ENCODE results near the gene EVPL. TPM values are rescaled to one million over a fixed set of nuclear protein-coding genes. Genes with fewer than 3 reads are reported as not detected.
"Not testable (repeated sequence)": the region's sequence is repeated elsewhere in the genome, so short reads cannot be mapped to it uniquely, and the experiment has no call there.

Gene EVPL
- total RNA-seq, 1 donor from 2014 or later: 0.09 TPM

GRCh38 chr17:75985986-75986385, 41.1 kb downstream of the EVPL start:
- H3K27ac Mint-ChIP-seq: no peak overlapping the region
- no peaks in the 10 kb centered on the region for H3K9me3 Mint-ChIP-seq
- intact Hi-C loops (cut with micrococcal nuclease): no loop called here

GRCh38 chr17:75983501-75984181, 43.5 kb downstream of the EVPL start:
- H3K36me3 Mint-ChIP-seq (ENCODE audit: low read depth): no peaks in the 10 kb centered on the region
- no peaks in the 10 kb centered on the region for H3K27me3 Mint-ChIP-seq
- H3K9me3 Mint-ChIP-seq: no peaks in the 10 kb centered on the region
- DNase-seq: no peak
- H3K27ac Mint-ChIP-seq: no peak overlapping the region
- H3K4me3 Mint-ChIP-seq: no peak overlapping the region
- peaks cover 12% of the 10 kb centered on the region for H3K4me1 Mint-ChIP-seq
- intact Hi-C loops (cut with micrococcal nuclease): no loop called here

More at GRCh38 chr17:75985986-75986385, 41.1 kb downstream of the EVPL start:
- Mint-ChIP-seq H3K4me3 (no peak overlapping the region), H3K36me3 (ENCODE audit: low read depth) (no peaks in the 10 kb centered on the region), H3K4me1 (peaks cover 2% of the 10 kb centered on the region), H3K27me3 (no peaks in the 10 kb centered on the region)
- DNase-seq: no peak

GRCh38 chr17:75981019-75981615, 46.0 kb downstream of the EVPL start:
- H3K9me3 Mint-ChIP-seq: no peaks in the 10 kb centered on the region
- intact Hi-C loops (cut with micrococcal nuclease): no loop called here
- no peaks in the 10 kb centered on the region for H3K27me3 Mint-ChIP-seq
- H3K27ac Mint-ChIP-seq: peak overlapping the region; percentile 97
- peaks cover 2% of the 10 kb centered on the region for H3K36me3 Mint-ChIP-seq (ENCODE audit: low read depth)
- H3K4me1 Mint-ChIP-seq: peaks cover 24% of the 10 kb centered on the region
- no peak for DNase-seq
- peak overlapping the region; percentile 98 for H3K4me3 Mint-ChIP-seq

- Mint-ChIP-seq H3K36me3 (ENCODE audit: low read depth) (peaks cover 4% of the 10 kb centered on the region), H3K9me3 (no peaks in the 10 kb centered on the region), H3K4me3 (peak overlapping the region; percentile 98), H3K4me1 (peaks cover 28% of the 10 kb centered on the region), H3K27me3 (no peaks in the 10 kb centered on the region), H3K27ac (peak overlapping the region; percentile 97)
- intact Hi-C loops (cut with micrococcal nuclease): no loop called here
- DNase-seq: no peak
Measured at GRCh38 chr17:75980188-75981018, 46.7 kb downstream of the EVPL start.

GRCh38 chr17:75979705-75980187, 47.4 kb downstream of the EVPL start:
- intact Hi-C loops (cut with micrococcal nuclease): loop anchor here (1.0 to 2.0 kb wide), 4 partner anchors 17 to 125 kb away; partner anchors contain the start of genes FBF1, MRPL38 and WBP2
- H3K4me1 Mint-ChIP-seq: peaks cover 30% of the 10 kb centered on the region
- H3K9me3 Mint-ChIP-seq: no peaks in the 10 kb centered on the region
- H3K4me3 Mint-ChIP-seq: peak overlapping the region; percentile 98
- H3K27ac Mint-ChIP-seq: peak overlapping the region; percentile 97
- H3K36me3 Mint-ChIP-seq (ENCODE audit: low read depth): peaks cover 5% of the 10 kb centered on the region
- no peak for DNase-seq
- no peaks in the 10 kb centered on the region for H3K27me3 Mint-ChIP-seq

GRCh38 chr17:75978938-75979704, 48.0 kb downstream of the EVPL start, which contains the start of the genes ACOX1 and TEN1:
Gene ACOX1, minus strand, starts transcription at chr17:75979166. Its CDS starts 93 bp downstream, at chr17:75979073.
Gene TEN1, plus strand, starts transcription at chr17:75979240. Its CDS starts 6,953 bp downstream, at chr17:75986193.
- peaks cover 7% of the 10 kb centered on the region for H3K36me3 Mint-ChIP-seq (ENCODE audit: low read depth)
- peak within 1 kb of the TSS; percentile 98 for H3K4me3 Mint-ChIP-seq
- intact Hi-C loops (cut with micrococcal nuclease): loop anchor here (1.0 to 2.0 kb wide), 4 partner anchors 18 to 124 kb away; partner anchors contain the start of genes FBF1, MRPL38 and WBP2
- H3K9me3 Mint-ChIP-seq: no peaks in the 10 kb centered on the region
- no peaks in the 10 kb centered on the region for H3K27me3 Mint-ChIP-seq
- H3K4me1 Mint-ChIP-seq: peaks cover 30% of the 10 kb centered on the region
- peak within 1 kb of the TSS; percentile 97 for H3K27ac Mint-ChIP-seq
- DNase-seq: peak; percentile 98

GRCh38 chr17:75976175-75976848, 50.8 kb downstream of the EVPL start:
- intact Hi-C loops (cut with micrococcal nuclease): no loop called here
- Mint-ChIP-seq H3K4me3 (no peak overlapping the region), H3K27me3 (no peaks in the 10 kb centered on the region), H3K36me3 (ENCODE audit: low read depth) (peaks cover 11% of the 10 kb centered on the region), H3K27ac (no peak overlapping the region), H3K4me1 (peaks cover 32% of the 10 kb centered on the region), H3K9me3 (no peaks in the 10 kb centered on the region)
- DNase-seq: no peak

GRCh38 chr17:75975757-75976174, 51.3 kb downstream of the EVPL start:
- no peak for DNase-seq
- no peaks in the 10 kb centered on the region for H3K9me3 Mint-ChIP-seq
- peaks cover 12% of the 10 kb centered on the region for H3K36me3 Mint-ChIP-seq (ENCODE audit: low read depth)
- intact Hi-C loops (cut with micrococcal nuclease): no loop called here
- peaks cover 32% of the 10 kb centered on the region for H3K4me1 Mint-ChIP-seq
- no peak overlapping the region for H3K4me3 Mint-ChIP-seq
- H3K27ac Mint-ChIP-seq: no peak overlapping the region
- H3K27me3 Mint-ChIP-seq: no peaks in the 10 kb centered on the region

GRCh38 chr17:75975187-75975586, 51.9 kb downstream of the EVPL start:
- DNase-seq; intact Hi-C loops (cut with micrococcal nuclease); H3K9me3 Mint-ChIP-seq; H3K27ac Mint-ChIP-seq; H3K27me3 Mint-ChIP-seq; H3K4me3 Mint-ChIP-seq: not testable (repeated sequence)
- Mint-ChIP-seq H3K36me3 (ENCODE audit: low read depth) (peaks cover 14% of the 10 kb centered on the region), H3K4me1 (peaks cover 30% of the 10 kb centered on the region)

GRCh38 chr17:75970626-75971025, 56.5 kb downstream of the EVPL start:
- intact Hi-C loops (cut with micrococcal nuclease): no loop called here
- H3K4me1 Mint-ChIP-seq: peaks cover 12% of the 10 kb centered on the region
- no peaks in the 10 kb centered on the region for H3K27me3 Mint-ChIP-seq

GRCh38 chr17:75970011-75970523, 57.0 kb downstream of the EVPL start:
- Mint-ChIP-seq H3K27me3 (no peaks in the 10 kb centered on the region), H3K4me1 (peaks cover 10% of the 10 kb centered on the region), H3K27ac (no peak overlapping the region), H3K9me3 (no peaks in the 10 kb centered on the region), H3K36me3 (ENCODE audit: low read depth) (peaks cover 17% of the 10 kb centered on the region), H3K4me3 (no peak overlapping the region)
- DNase-seq: no peak
- intact Hi-C loops (cut with micrococcal nuclease): no loop called here

More at GRCh38 chr17:75970626-75971025, 56.5 kb downstream of the EVPL start:
- Mint-ChIP-seq H3K4me3 (no peak overlapping the region), H3K36me3 (ENCODE audit: low read depth) (peaks cover 17% of the 10 kb centered on the region), H3K9me3 (no peaks in the 10 kb centered on the region), H3K27ac (no peak overlapping the region)
- no peak for DNase-seq

- intact Hi-C loops (cut with micrococcal nuclease); H3K9me3 Mint-ChIP-seq; H3K4me1 Mint-ChIP-seq; H3K27ac Mint-ChIP-seq; H3K4me3 Mint-ChIP-seq; DNase-seq; H3K27me3 Mint-ChIP-seq: not testable (repeated sequence)
- peaks cover 14% of the 10 kb centered on the region for H3K36me3 Mint-ChIP-seq (ENCODE audit: low read depth)
Measured at GRCh38 chr17:75969044-75969443, 58.1 kb downstream of the EVPL start.
